Globus pallidus (tissue), 1 donor: ENCODE results near the gene SLX4IP.

Experiments used
- DNase-seq: peaks from one replicate; pipeline ENCODE4 v3.0.0-alpha.2; 2015; ENCODE audit warnings: low spot score

Gene SLX4IP

GRCh38 chr20:10466855-10467254, 31.8 kb downstream of the SLX4IP start:
- DNase-seq, result no peak

- no peak for DNase-seq
Measured at GRCh38 chr20:10467681-10468339, 32.7 kb downstream of the SLX4IP start.

- no peak for DNase-seq
Measured at GRCh38 chr20:10468340-10468845, 33.3 kb downstream of the SLX4IP start.

GRCh38 chr20:10469056-10469455, 34.0 kb downstream of the SLX4IP start:
- DNase-seq, result no peak

- DNase-seq, result peak; percentile 81
Measured at GRCh38 chr20:10469599-10469998, 34.5 kb downstream of the SLX4IP start.

- no peak for DNase-seq
Measured at GRCh38 chr20:10470276-10470675, 35.2 kb downstream of the SLX4IP start.

- DNase-seq, result no peak
Measured at GRCh38 chr20:10472871-10473270, 37.8 kb downstream of the SLX4IP start.

- no peak for DNase-seq
Measured at GRCh38 chr20:10474606-10475184, 39.6 kb downstream of the SLX4IP start.

GRCh38 chr20:10475225-10475624, 40.1 kb downstream of the SLX4IP start:
- no peak for DNase-seq

GRCh38 chr20:10476319-10476724, 41.2 kb downstream of the SLX4IP start:
- no peak for DNase-seq

- no peak for DNase-seq
Measured at GRCh38 chr20:10478205-10478604, 43.1 kb downstream of the SLX4IP start.

- no peak for DNase-seq
Measured at GRCh38 chr20:10478930-10479329, 43.8 kb downstream of the SLX4IP start.

GRCh38 chr20:10481676-10482075, 46.6 kb downstream of the SLX4IP start:
- no peak for DNase-seq

- no peak for DNase-seq
Measured at GRCh38 chr20:10483691-10484090, 48.6 kb downstream of the SLX4IP start.

- no peak for DNase-seq
Measured at GRCh38 chr20:10487142-10488136, 52.3 kb downstream of the SLX4IP start.

GRCh38 chr20:10488534-10488933, 53.4 kb downstream of the SLX4IP start:
- no peak for DNase-seq

- no peak for DNase-seq
Measured at GRCh38 chr20:10489853-10490252, 54.7 kb downstream of the SLX4IP start.

- no peak for DNase-seq
Measured at GRCh38 chr20:10490257-10490656, 55.2 kb downstream of the SLX4IP start.

GRCh38 chr20:10490706-10491105, 55.6 kb downstream of the SLX4IP start:
- DNase-seq, result peak; percentile 70

GRCh38 chr20:10492065-10492464, 57.0 kb downstream of the SLX4IP start:
- no peak for DNase-seq

GRCh38 chr20:10492844-10493243, 57.7 kb downstream of the SLX4IP start:
- DNase-seq, result no peak

- DNase-seq, result no peak
Measured at GRCh38 chr20:10495173-10495572, 60.1 kb downstream of the SLX4IP start.

GRCh38 chr20:10496465-10496864, 61.4 kb downstream of the SLX4IP start:
- no peak for DNase-seq
